T-cell (primary cell): ENCODE data around the gene CHI3L1. TPM values are rescaled to one million over a fixed set of nuclear protein-coding genes. Genes with fewer than 3 reads are reported as not detected.

Source experiments
- ATAC-seq, 4 experiments: fragments of 200-7000 bp in 3 of 4; fragments of 150-1000 bp in 1 of 4; cut with Tn5 transposase; replicated peaks in 1 of 4; 1 replicate in 3 of 4; 2 replicates in 1 of 4; pipeline ENCODE4 v1.10.0; 2021; ENCODE audit warnings: moderate library complexity in 3 of 4, mild to moderate bottlenecking in 2 of 4, moderate number of reproducible peaks in 1 of 4
- CTCF ChIA-PET, 2 donors: fragments of 300-600 bp; sonication (Branson Sonifier 250); formaldehyde crosslinking; loops; one replicate each; lab custom pipeline; 2022; ENCODE audit warnings: antibody characterized with exemption in 2 of 2; lab: Charles Lee
- POLR2A ChIA-PET, 2 donors: fragments of 300-600 bp; sonication (Branson Sonifier 250); formaldehyde crosslinking; loops; one replicate each; lab custom pipeline; 2022; ENCODE audit warnings: antibody characterized with exemption in 2 of 2; lab: Charles Lee
- DNase-seq, 35 experiments: peaks; one replicate each; pipeline versions ENCODE4 v3.0.0 to v3.0.0-alpha.2; 2013 to 2023
- H3K27ac ChIP-seq: one replicate; pipeline ENCODE4 v1.5.1; 2013; ENCODE audit warnings: low read length
- H3K27me3 ChIP-seq, 2 experiments: replicated peaks in 1 of 2; 1 replicate in 1 of 2; 2 replicates in 1 of 2; pipeline versions ENCODE4 v1.6.1 to v1.7.0; 2013; ENCODE audit warnings: low read length in 1 of 2, mixed read lengths in 1 of 2; ENCODE audit not compliant: control insufficient read depth in 2 of 2, insufficient read depth in 2 of 2; ENCODE audit errors: extremely low read depth in 1 of 2
- H3K36me3 ChIP-seq, 2 donors: 1 replicate in 1 of 2; 2 replicates in 1 of 2; pipeline versions ENCODE4 v1.6.1 to v1.7.0; 2013; ENCODE audit warnings: low read length in 1 of 2; ENCODE audit not compliant: control insufficient read depth in 2 of 2, insufficient read depth in 1 of 2; ENCODE audit errors: extremely low read depth in 1 of 2
- H3K4me1 ChIP-seq, 2 experiments: 1 replicate in 1 of 2; 2 replicates in 1 of 2; pipeline versions ENCODE4 v1.6.1 to v1.7.0; 2013; ENCODE audit warnings: low read length in 2 of 2, mixed read lengths in 1 of 2; ENCODE audit not compliant: insufficient read depth in 2 of 2, control insufficient read depth in 1 of 2; ENCODE audit errors: extremely low read depth in 1 of 2
- H3K4me3 ChIP-seq, 2 donors: 1 replicate in 1 of 2; 2 replicates in 1 of 2; pipeline versions ENCODE4 v1.5.1 to v1.7.0; 2013; ENCODE audit warnings: mild to moderate bottlenecking in 2 of 2, low read length in 1 of 2, moderate library complexity in 1 of 2; ENCODE audit not compliant: control insufficient read depth in 1 of 2; ENCODE audit errors: extremely low read depth in 1 of 2
- H3K9me3 ChIP-seq: 2 replicates; pipeline ENCODE4 v1.7.0; 2013
- H3K27ac Mint-ChIP-seq, 2 donors: one replicate each; pipeline ENCODE4 v1.8.0; 2020 to 2021; ENCODE audit warnings: mild to moderate bottlenecking in 2 of 2, mixed read lengths in 2 of 2
- H3K27me3 Mint-ChIP-seq, 2 donors: one replicate each; pipeline ENCODE4 v1.8.0; 2021 to 2022; ENCODE audit warnings: mixed read lengths in 2 of 2
- H3K36me3 Mint-ChIP-seq: one replicate; pipeline ENCODE4 v1.8.0; 2021; ENCODE audit warnings: mixed read lengths
- H3K4me1 Mint-ChIP-seq, 3 donors: one replicate each; pipeline ENCODE4 v1.8.0; 2020 to 2022; ENCODE audit warnings: mixed read lengths in 3 of 3, mild to moderate bottlenecking in 1 of 3
- H3K4me3 Mint-ChIP-seq, 3 donors: one replicate each; pipeline ENCODE4 v1.8.0; 2020 to 2022; ENCODE audit warnings: mild to moderate bottlenecking in 3 of 3, mixed read lengths in 3 of 3, moderate library complexity in 3 of 3
- H3K9me3 Mint-ChIP-seq, 3 donors: one replicate each; pipeline ENCODE4 v1.8.0; 2020 to 2022; ENCODE audit warnings: mixed read lengths in 3 of 3
- WGBS: methylation state at CpG from one replicate; pipeline ENCODE4 v1.1.5; 2013; ENCODE audit warnings: missing lambda C conversion rate; ENCODE audit not compliant: insufficient coverage; 5-methylcytosine and 5-hydroxymethylcytosine counted together
- total RNA-seq, 35 experiments: library from RNA in 6 of 35; stranded (reverse) in 6 of 35; fragments of 120-200 nt in 1 of 35; gene quantifications; one replicate each; pipeline versions ENCODE4 v1.2.1 to v1.2.4 and lab custom pipeline; 2013 to 2026

Gene CHI3L1
- total RNA-seq, 5 donors from 2014 or later (not counting 1 experiment from before 2014, with no cell fraction given), result 0.20 to 0.30 TPM; not detected in 3

- DNase-seq (no peak), ATAC-seq (no peak)
- peaks cover 4% of the 10 kb centered on the region for H3K36me3 Mint-ChIP-seq
- no peaks in the 10 kb centered on the region for H3K9me3 ChIP-seq
- no peaks in the 10 kb centered on the region for H3K4me1 ChIP-seq
- whole genome bisulfite sequencing, result 94% methylated on average over 4 of the region's 5 CpGs
- no peaks in the 10 kb centered on the region for H3K36me3 ChIP-seq
- H3K27ac Mint-ChIP-seq, result no peak overlapping the region
- H3K4me3 ChIP-seq, result no peak overlapping the region
- no peak overlapping the region for H3K27ac ChIP-seq
- H3K4me1 Mint-ChIP-seq, result no peaks in the 10 kb centered on the region
- peaks cover 0 to 4% (median 0%) of the 10 kb centered on the region in 3 donors for H3K9me3 Mint-ChIP-seq
- H3K27me3 Mint-ChIP-seq, result peaks cover 0 to 10% of the 10 kb centered on the region in 2 donors
- ChIA-PET CTCF (interaction anchor here in 1 of 2 donors (0.6 kb wide), 1 partner anchor 689 kb away, joined by 3 read pairs; no protein-coding TSS in a partner anchor), POLR2A (no interaction called here)
- H3K27me3 ChIP-seq, result peaks cover 0 to 32% of the 10 kb centered on the region in 2 experiments
- no peak overlapping the region for H3K4me3 Mint-ChIP-seq
Observed at GRCh38 chr1:203148127-203148526, 38.4 kb downstream of the CHI3L1 start.

GRCh38 chr1:203147376-203147775 is 39.1 kb downstream of the CHI3L1 start:
- Histone ChIP-seq H3K36me3 (no peaks in the 10 kb centered on the region), H3K4me1 (no peaks in the 10 kb centered on the region), H3K27me3 (peaks cover 0 to 25% of the 10 kb centered on the region in 2 experiments), H3K9me3 (no peaks in the 10 kb centered on the region), H3K4me3 (no peak overlapping the region), H3K27ac (no peak overlapping the region)
- Mint-ChIP-seq H3K9me3 (peaks cover 0 to 4% (median 0%) of the 10 kb centered on the region in 3 donors), H3K36me3 (peaks cover 4% of the 10 kb centered on the region), H3K27ac (no peak overlapping the region), H3K4me3 (no peak overlapping the region), H3K27me3 (peaks cover 0 to 7% of the 10 kb centered on the region in 2 donors), H3K4me1 (no peaks in the 10 kb centered on the region)
- ATAC-seq, result no peak
- 78% methylated on average over 4 of the region's 5 CpGs for WGBS
- POLR2A ChIA-PET, result no interaction called here
- DNase-seq, result no peak
- CTCF ChIA-PET, result no interaction called here

DNA sequence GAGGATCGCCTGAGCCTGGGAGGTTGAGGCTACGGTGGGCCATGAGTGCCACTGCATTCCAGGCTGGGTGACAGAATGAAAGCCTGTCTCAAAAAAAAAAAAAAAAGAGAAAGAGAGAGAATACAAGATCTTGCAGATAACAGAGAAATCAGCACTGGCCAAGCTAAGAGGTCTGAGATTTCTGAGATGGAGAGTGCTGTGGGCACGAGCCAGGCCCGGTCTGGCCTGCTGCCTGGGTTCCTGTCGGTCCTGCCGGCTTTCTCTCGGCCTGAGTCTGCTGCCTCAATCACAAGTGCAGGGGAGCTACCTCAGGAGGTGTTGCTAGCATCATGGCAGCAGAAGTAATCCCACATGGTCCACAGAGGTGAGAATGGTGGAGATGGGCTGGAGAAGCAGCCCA is 40.0 kb downstream of the CHI3L1 start:
- 89% methylated on average over 6 of the region's 7 CpGs for WGBS
- POLR2A ChIA-PET, result no interaction called here

GRCh38 chr1:203146042-203146369 is 40.5 kb downstream of the CHI3L1 start:
- ChIA-PET CTCF (no interaction called here), POLR2A (no interaction called here)
- DNase-seq (no peak), ATAC-seq (no peak)
- peaks cover 0 to 7% of the 10 kb centered on the region in 2 donors for H3K27me3 Mint-ChIP-seq
- no peak overlapping the region for H3K27ac Mint-ChIP-seq
- no peaks in the 10 kb centered on the region for H3K9me3 ChIP-seq
- H3K36me3 ChIP-seq, result no peaks in the 10 kb centered on the region
- 100% methylated on average over 1 of the region's 2 CpGs for WGBS
- peaks cover 0 to 22% of the 10 kb centered on the region in 2 experiments for H3K27me3 ChIP-seq
- H3K4me3 ChIP-seq, result no peak overlapping the region
- H3K36me3 Mint-ChIP-seq, result peaks cover 4% of the 10 kb centered on the region
- no peak overlapping the region for H3K4me3 Mint-ChIP-seq
- H3K27ac ChIP-seq, result no peak overlapping the region
- peaks cover 0 to 4% (median 0%) of the 10 kb centered on the region in 3 donors for H3K9me3 Mint-ChIP-seq
- H3K4me1 Mint-ChIP-seq, result no peaks in the 10 kb centered on the region
- H3K4me1 ChIP-seq, result no peaks in the 10 kb centered on the region

More for the DNA sequence above, 40.0 kb downstream of the CHI3L1 start:
- no peaks in the 10 kb centered on the region for H3K4me1 ChIP-seq
- peaks cover 4% of the 10 kb centered on the region for H3K36me3 Mint-ChIP-seq
- no peak overlapping the region for H3K4me3 ChIP-seq
- no peak overlapping the region for H3K27ac Mint-ChIP-seq
- H3K4me1 Mint-ChIP-seq, result no peaks in the 10 kb centered on the region
- H3K27me3 Mint-ChIP-seq, result peaks cover 0 to 5% of the 10 kb centered on the region in 2 donors
- H3K36me3 ChIP-seq, result no peaks in the 10 kb centered on the region
- peaks cover 0 to 20% of the 10 kb centered on the region in 2 experiments for H3K27me3 ChIP-seq
- H3K27ac ChIP-seq, result no peak overlapping the region
- no peak for DNase-seq
- no peak overlapping the region for H3K4me3 Mint-ChIP-seq
- H3K9me3 ChIP-seq, result no peaks in the 10 kb centered on the region
- peaks cover 0 to 4% (median 0%) of the 10 kb centered on the region in 3 donors for H3K9me3 Mint-ChIP-seq
- CTCF ChIA-PET, result no interaction called here
- ATAC-seq, result no peak

GRCh38 chr1:203145321-203146041 is 41.0 kb downstream of the CHI3L1 start:
- Mint-ChIP-seq H3K4me3 (no peak overlapping the region), H3K36me3 (peaks cover 4% of the 10 kb centered on the region), H3K4me1 (no peaks in the 10 kb centered on the region), H3K27me3 (peaks cover 0 to 7% of the 10 kb centered on the region in 2 donors), H3K27ac (no peak overlapping the region), H3K9me3 (peaks cover 0 to 4% (median 0%) of the 10 kb centered on the region in 3 donors)
- POLR2A ChIA-PET, result no interaction called here
- CTCF ChIA-PET, result no interaction called here
- 79% methylated on average over 5 of the region's 13 CpGs for WGBS
- DNase-seq, result no peak
- Histone ChIP-seq H3K36me3 (no peaks in the 10 kb centered on the region), H3K4me3 (no peak overlapping the region), H3K4me1 (no peaks in the 10 kb centered on the region), H3K27me3 (peaks cover 0 to 22% of the 10 kb centered on the region in 2 experiments), H3K9me3 (no peaks in the 10 kb centered on the region), H3K27ac (no peak overlapping the region)
- ATAC-seq, result no peak

DNA sequence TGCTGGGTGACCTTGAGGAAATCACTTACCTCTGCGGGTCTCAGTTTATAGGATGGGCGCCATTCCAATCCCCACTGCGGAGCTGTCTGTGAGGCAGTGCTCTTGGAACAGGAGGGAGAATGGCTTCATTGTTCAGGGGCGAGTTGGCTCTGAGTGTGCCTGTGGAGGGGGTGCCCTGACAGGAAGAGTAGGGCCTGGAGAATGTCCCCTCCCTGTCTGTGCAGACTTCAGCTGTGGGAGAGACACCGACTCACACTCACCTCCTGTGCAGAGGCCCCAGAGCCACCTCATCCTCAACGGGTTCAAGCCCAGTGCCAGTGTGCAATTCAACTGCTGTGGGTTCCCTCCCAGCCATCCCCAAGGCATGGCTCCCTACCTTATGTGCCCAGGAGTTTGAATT is 41.8 kb downstream of the CHI3L1 start:
- Mint-ChIP-seq H3K36me3 (peaks cover 4% of the 10 kb centered on the region), H3K27me3 (peaks cover 0 to 7% of the 10 kb centered on the region in 2 donors), H3K9me3 (peaks cover 0 to 4% (median 0%) of the 10 kb centered on the region in 3 donors), H3K4me3 (no peak overlapping the region), H3K27ac (no peak overlapping the region), H3K4me1 (no peaks in the 10 kb centered on the region)
- peaks cover 0 to 24% of the 10 kb centered on the region in 2 experiments for H3K27me3 ChIP-seq
- 90% methylated on average over 2 of the region's 6 CpGs for WGBS
- no peak for DNase-seq
- H3K4me3 ChIP-seq, result no peak overlapping the region
- H3K9me3 ChIP-seq, result no peaks in the 10 kb centered on the region
- no peaks in the 10 kb centered on the region for H3K36me3 ChIP-seq
- ATAC-seq, result no peak
- H3K4me1 ChIP-seq, result no peaks in the 10 kb centered on the region
- H3K27ac ChIP-seq, result no peak overlapping the region
- CTCF ChIA-PET, result no interaction called here
- POLR2A ChIA-PET, result no interaction called here
